Measurements from ENCODE around the gene HNRNPF.
"Not testable (repeated sequence)": the region's sequence is repeated elsewhere in the genome, so short reads cannot be mapped to it uniquely, and the experiment has no call there.

HNRNPF gene

GRCh38 chr10:43408710-43409384 is at the start of gene HNRNPF:
TSS of gene HNRNPF (minus strand) at chr10:43409186. CDS start at chr10:43387884, 21,302 bp downstream.
- DNase-seq: peak; percentile 97

GRCh38 chr10:43458227-43458626 is 49.2 kb upstream of the HNRNPF start:
- DNase-seq: no peak

- DNase-seq: not testable (repeated sequence)
Measured at GRCh38 chr10:43456561-43456960, 47.6 kb upstream of the HNRNPF start.

- not testable (repeated sequence) for DNase-seq
Measured at GRCh38 chr10:43454025-43454424, 45.0 kb upstream of the HNRNPF start.

GRCh38 chr10:43453266-43453831 is 44.4 kb upstream of the HNRNPF start:
- peak; percentile 6 for DNase-seq

GRCh38 chr10:43452356-43452914 is 43.4 kb upstream of the HNRNPF start:
- DNase-seq: no peak

- no peak for DNase-seq
Measured at GRCh38 chr10:43448742-43449141, 39.8 kb upstream of the HNRNPF start.

- not testable (repeated sequence) for DNase-seq
Measured at GRCh38 chr10:43446219-43447017, 37.4 kb upstream of the HNRNPF start.

GRCh38 chr10:43444897-43445466 is 36.0 kb upstream of the HNRNPF start:
- no peak for DNase-seq

- no peak for DNase-seq
Measured at GRCh38 chr10:43444323-43444722, 35.3 kb upstream of the HNRNPF start.

- DNase-seq: no peak
Measured at GRCh38 chr10:43440463-43441134, 31.6 kb upstream of the HNRNPF start.

- DNase-seq: no peak
Measured at GRCh38 chr10:43437141-43437870, 28.3 kb upstream of the HNRNPF start.

- peak; percentile 81 for DNase-seq
Measured at GRCh38 chr10:43436291-43437140, 27.5 kb upstream of the HNRNPF start, which contains the start of gene ZNF487. TSS of gene ZNF487 (plus strand) at chr10:43437111. CDS start at chr10:43475814, 38,703 bp downstream.

GRCh38 chr10:43430926-43431663 is 22.1 kb upstream of the HNRNPF start:
- DNase-seq: no peak

GRCh38 chr10:43427166-43427825 is 18.3 kb upstream of the HNRNPF start:
- no peak for DNase-seq

- not testable (repeated sequence) for DNase-seq
Measured at GRCh38 chr10:43426476-43426875, 17.5 kb upstream of the HNRNPF start.

- no peak for DNase-seq
Measured at GRCh38 chr10:43424416-43424815, 15.4 kb upstream of the HNRNPF start.

GRCh38 chr10:43421944-43422343 is 13.0 kb upstream of the HNRNPF start:
- not testable (repeated sequence) for DNase-seq

GRCh38 chr10:43421519-43421918 is 12.5 kb upstream of the HNRNPF start:
- DNase-seq: no peak

- no peak for DNase-seq
Measured at GRCh38 chr10:43421201-43421507, 12.2 kb upstream of the HNRNPF start.

Data from fibroblast of skin of right quadriceps (primary cell).